Transverse colon (tissue), 4 donors: ENCODE results near the gene PARVA. TPM values are rescaled to one million over a fixed set of nuclear protein-coding genes. Genes with fewer than 3 reads are reported as not detected.

Experiments used
- DNase-seq: peaks from one replicate; pipeline ENCODE4 v3.0.0-alpha.2; 2019
- H3K27ac ChIP-seq, 4 donors: fragments of 200-600 bp; sonication (generic); 2 replicates each; pipeline ENCODE4 v1.5.1; 2016 to 2018; ENCODE audit warnings: inconsistent platforms in 4 of 4
- H3K27me3 ChIP-seq: fragments of 200-600 bp; sonication (generic); 2 replicates; pipeline ENCODE4 v1.5.1; 2017; ENCODE audit warnings: inconsistent platforms
- H3K36me3 ChIP-seq, 4 donors: fragments of 200-600 bp; sonication (generic); 2 replicates each; pipeline ENCODE4 v1.5.1; 2017 to 2019; ENCODE audit warnings: inconsistent platforms in 4 of 4
- H3K4me1 ChIP-seq, 4 donors: fragments of 200-600 bp; sonication (generic); 2 replicates each; pipeline ENCODE4 v1.5.1; 2017 to 2020; ENCODE audit warnings: inconsistent platforms in 4 of 4
- H3K4me3 ChIP-seq, 4 donors: fragments of 200-600 bp; sonication (generic); 1 replicate in 1 of 4; 2 replicates in 3 of 4; pipeline versions ENCODE4 v1.5.1 to v1.6.1; 2017 to 2019; ENCODE audit warnings: inconsistent platforms in 4 of 4
- H3K9me3 ChIP-seq, 2 donors: fragments of 200-600 bp; sonication (generic); 2 replicates each; pipeline ENCODE4 v1.5.1; 2017 to 2019; ENCODE audit warnings: inconsistent platforms in 2 of 2
- CTCF ChIP-seq, 5 experiments: fragments of 200-600 bp in 3 of 5; fragments of 450-650 bp in 2 of 5; sonication (generic) in 3 of 5; IDR thresholded peaks; 1 replicate in 2 of 5; 2 replicates in 3 of 5; pipeline ENCODE4 v1.5.1; 2016 to 2017; ENCODE audit warnings: antibody characterized with exemption in 5 of 5, inconsistent platforms in 3 of 5, mild to moderate bottlenecking in 2 of 5, moderate library complexity in 1 of 5
- EP300 ChIP-seq: sonication (generic); formaldehyde crosslinking; IDR thresholded peaks from one replicate; pipeline ENCODE4 v1.6.1; 2017; ENCODE audit warnings: antibody characterized with exemption, low read depth
- POLR2A ChIP-seq: fragments of 450-650 bp; IDR thresholded peaks from one replicate; pipeline ENCODE4 v1.6.1; 2016; ENCODE audit warnings: antibody characterized with exemption, mild to moderate bottlenecking, moderate library complexity
- POLR2AphosphoS5 ChIP-seq, 3 donors: sonication (generic); formaldehyde crosslinking; IDR thresholded peaks; one replicate each; pipeline ENCODE4 v1.6.1; 2016; ENCODE audit warnings: antibody characterized with exemption in 3 of 3
- whole genome bisulfite sequencing, 2 donors: methylation state at CpG; one replicate each; pipeline ENCODE4 v1.1.5; 2018; ENCODE audit warnings: low coverage in 1 of 2; 5-methylcytosine and 5-hydroxymethylcytosine counted together
- in situ Hi-C, 4 donors: fragments of 200-750 bp; cut with MboI; loops; one replicate each; pipeline versions ENCODE4 v1.15.0 to v1.15.1; 2017; ENCODE audit warnings: low sequenced_read_pairs in 3 of 4, low pct_ligation_motif_present in 1 of 4, low pct_unique_long_range_greater_than_20kb in 1 of 4
- intact Hi-C: fragments of 100-400 bp; cut with DNase I; formaldehyde crosslinking; loops from one replicate; pipeline ENCODE4 v1.15.1; 2023; ENCODE audit warnings: low total_unique reads
- total RNA-seq, 4 donors: library from RNA; depleted of rRNA; stranded (reverse); fragments of >200 nt; gene quantifications; one replicate each; pipeline ENCODE4 v1.1.0, GENCODE V29; 2016

The PARVA gene
- total RNA-seq, 4 donors from 2014 or later: 34.3 to 82.0 (median 45.1) TPM

GRCh38 chr11:12426176-12426575 lies 48.8 kb downstream of the PARVA start:
- H3K9me3 ChIP-seq: no peaks in the 10 kb centered on the region
- no peaks in the 10 kb centered on the region for H3K27me3 ChIP-seq
- peak overlapping the region in 1 of 4 donors; percentile 25 for H3K27ac ChIP-seq
- no peak for DNase-seq
- in situ Hi-C loops: no loop called here
- peaks cover 10 to 30% (median 27%) of the 10 kb centered on the region in 4 donors for H3K4me1 ChIP-seq
- no peak for TF ChIP-seq CTCF (IDR thresholded peaks at IDR 0.05)
- TF ChIP-seq POLR2A: no peak
- no peak for TF ChIP-seq EP300
- TF ChIP-seq POLR2AphosphoS5 (IDR thresholded peaks at IDR 0.05): no peak
- intact Hi-C loops: no loop called here
- H3K4me3 ChIP-seq: no peak overlapping the region
- H3K36me3 ChIP-seq: no peaks in the 10 kb centered on the region

DNA sequence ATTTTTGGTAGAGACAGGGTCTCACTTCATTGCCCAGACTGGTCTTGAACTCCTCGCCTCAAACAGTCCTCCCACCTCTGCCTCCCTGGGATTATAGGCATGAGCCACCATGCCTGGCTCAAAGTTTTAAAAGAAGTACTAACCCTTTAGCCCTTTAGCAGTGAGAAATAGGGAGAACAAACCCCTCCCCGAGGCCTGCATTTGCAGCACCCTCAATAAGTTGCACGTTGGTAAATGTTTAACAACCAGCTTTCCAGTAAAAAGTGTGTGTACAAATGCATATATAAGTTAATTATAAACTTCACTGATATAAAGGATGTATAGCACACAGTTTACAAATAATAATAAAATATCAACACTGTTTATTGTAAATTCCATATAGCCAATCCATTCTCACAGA lies 51.8 kb downstream of the PARVA start:
- Histone ChIP-seq H3K9me3 (no peaks in the 10 kb centered on the region), H3K4me3 (no peak overlapping the region), H3K27me3 (no peaks in the 10 kb centered on the region), H3K27ac (peak overlapping the region; percentile 76 to 90 (median 84)), H3K4me1 (peaks cover 24 to 56% (median 47%) of the 10 kb centered on the region in 4 donors), H3K36me3 (no peaks in the 10 kb centered on the region)
- 60 to 63% methylated on average over 1 to 3 of the region's 3 CpGs for WGBS, 2 donors
- TF ChIP-seq EP300: no peak
- TF ChIP-seq CTCF (IDR thresholded peaks at IDR 0.05): no peak
- TF ChIP-seq POLR2AphosphoS5 (IDR thresholded peaks at IDR 0.05): no peak
- TF ChIP-seq POLR2A: no peak
- no peak for DNase-seq
- intact Hi-C loops: no loop called here
- in situ Hi-C loops: no loop called here

DNA sequence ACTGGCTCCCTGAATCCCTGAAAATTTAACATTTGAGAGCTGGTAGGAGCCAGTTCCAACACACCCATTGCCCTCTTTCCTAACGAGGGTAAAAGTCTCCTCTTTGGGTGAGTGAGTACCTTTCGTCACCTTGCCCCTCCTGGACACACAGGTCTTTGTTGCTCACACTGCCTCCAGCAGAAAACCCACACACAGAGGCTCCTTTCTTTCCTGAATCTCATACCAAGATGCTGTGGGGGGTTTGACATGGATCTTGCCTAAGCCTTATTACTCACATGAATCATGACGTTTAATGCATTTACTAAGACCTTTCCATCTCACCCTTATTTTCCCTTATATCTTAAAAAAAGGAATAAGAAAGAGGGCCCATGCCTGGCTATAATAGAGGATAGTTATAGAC lies 53.0 kb downstream of the PARVA start:
- Histone ChIP-seq H3K36me3 (no peaks in the 10 kb centered on the region), H3K4me3 (no peak overlapping the region), H3K4me1 (peaks cover 25 to 68% (median 58%) of the 10 kb centered on the region in 4 donors), H3K9me3 (no peaks in the 10 kb centered on the region), H3K27me3 (no peaks in the 10 kb centered on the region), H3K27ac (peak overlapping the region; percentile 76 to 90 (median 84))
- in situ Hi-C loops: no loop called here
- intact Hi-C loops: no loop called here
- TF ChIP-seq POLR2A: no peak
- no peak for TF ChIP-seq POLR2AphosphoS5 (IDR thresholded peaks at IDR 0.05)
- TF ChIP-seq EP300: no peak
- TF ChIP-seq CTCF (IDR thresholded peaks at IDR 0.05): no peak
- 50 to 54% methylated on average over 3 of the region's 3 CpGs for WGBS, 2 donors
- no peak for DNase-seq

GRCh38 chr11:12430954-12431595 lies 53.7 kb downstream of the PARVA start:
- Histone ChIP-seq H3K27me3 (no peaks in the 10 kb centered on the region), H3K4me1 (peaks cover 25 to 74% (median 59%) of the 10 kb centered on the region in 4 donors), H3K36me3 (no peaks in the 10 kb centered on the region), H3K4me3 (no peak overlapping the region), H3K9me3 (no peaks in the 10 kb centered on the region), H3K27ac (peak overlapping the region; percentile 76 to 90 (median 84))
- DNase-seq: peak; percentile 74
- in situ Hi-C loops: no loop called here
- intact Hi-C loops: no loop called here
- 38 to 75% methylated on average over 2 to 5 of the region's 5 CpGs for whole genome bisulfite sequencing, 2 donors
- no peak for TF ChIP-seq CTCF (IDR thresholded peaks at IDR 0.05)
- peak; percentile 31 to 72 (median 45) for TF ChIP-seq POLR2AphosphoS5 (IDR thresholded peaks at IDR 0.05)
